Astrocyte (in vitro differentiated cells and primary cell): ENCODE results near the gene PPIL6. TPM values are rescaled to one million over a fixed set of nuclear protein-coding genes. Genes with fewer than 3 reads are reported as not detected.

Source experiments
- DNase-seq: peaks from one replicate; pipeline ENCODE4 v3.0.0-alpha.2; 2010; ENCODE audit warnings: low read depth
- FAIRE-seq: peaks from 2 replicates; lab custom pipeline; 2011; peaks lifted over from hg19 to GRCh38; lab: Jason Lieb, UNC
- H2AFZ ChIP-seq: 2 replicates; pipeline ENCODE4 v1.6.0; 2012; ENCODE audit warnings: low read depth, low read length, inconsistent platforms
- H3K27ac ChIP-seq: 2 replicates; pipeline ENCODE4 v1.5.1; 2011; ENCODE audit warnings: low read depth, low read length, inconsistent platforms
- H3K27me3 ChIP-seq: 2 replicates; pipeline ENCODE4 v1.6.0; 2011; ENCODE audit warnings: low read length, inconsistent platforms; ENCODE audit not compliant: insufficient read depth
- H3K36me3 ChIP-seq: 2 replicates; pipeline ENCODE4 v1.5.1; 2011; ENCODE audit warnings: low read length, inconsistent platforms; ENCODE audit not compliant: insufficient read depth
- H3K4me1 ChIP-seq: 2 replicates; pipeline ENCODE4 v1.5.1; 2011; ENCODE audit warnings: low read length, inconsistent platforms; ENCODE audit not compliant: insufficient read depth
- H3K4me2 ChIP-seq: 2 replicates; pipeline ENCODE4 v1.6.0; 2012; ENCODE audit warnings: low read length, inconsistent platforms
- H3K4me3 ChIP-seq: 2 replicates; pipeline ENCODE4 v1.5.1; 2011; ENCODE audit warnings: low read depth, mild to moderate bottlenecking, low read length, inconsistent platforms; ENCODE audit not compliant: insufficient read depth
- H3K79me2 ChIP-seq: 2 replicates; pipeline ENCODE4 v1.6.0; 2012; ENCODE audit warnings: mild to moderate bottlenecking, low read length, inconsistent platforms; ENCODE audit not compliant: insufficient read depth
- H3K9ac ChIP-seq: 2 replicates; pipeline ENCODE4 v1.6.0; 2012; ENCODE audit warnings: mild to moderate bottlenecking, low read length, inconsistent platforms
- H3K9me3 ChIP-seq: 2 replicates; pipeline ENCODE4 v1.5.1; 2012; ENCODE audit warnings: low read depth, mild to moderate bottlenecking, low read length, inconsistent platforms; ENCODE audit not compliant: insufficient read depth
- H4K20me1 ChIP-seq: 2 replicates; pipeline ENCODE4 v1.6.0; 2012; ENCODE audit warnings: low read length, inconsistent platforms; ENCODE audit not compliant: insufficient read depth
- H3K27ac Mint-ChIP-seq: one replicate; pipeline ENCODE4 v1.8.0; 2021; ENCODE audit warnings: mild to moderate bottlenecking, mixed read lengths; ENCODE audit not compliant: unreplicated experiment
- H3K27me3 Mint-ChIP-seq: one replicate; pipeline ENCODE4 v1.8.0; 2021; ENCODE audit warnings: low read depth, mixed read lengths; ENCODE audit not compliant: unreplicated experiment
- H3K36me3 Mint-ChIP-seq: one replicate; pipeline ENCODE4 v1.8.0; 2021; ENCODE audit warnings: low read depth, mixed read lengths; ENCODE audit not compliant: unreplicated experiment
- H3K4me1 Mint-ChIP-seq: one replicate; pipeline ENCODE4 v1.8.0; 2021; ENCODE audit warnings: low read depth, mixed read lengths; ENCODE audit not compliant: unreplicated experiment
- H3K4me3 Mint-ChIP-seq: one replicate; pipeline ENCODE4 v1.8.0; 2021; ENCODE audit warnings: mild to moderate bottlenecking, moderate library complexity, mixed read lengths; ENCODE audit not compliant: unreplicated experiment
- H3K9me3 Mint-ChIP-seq: one replicate; pipeline ENCODE4 v1.8.0; 2021; ENCODE audit warnings: mild to moderate bottlenecking, mixed read lengths; ENCODE audit not compliant: unreplicated experiment
- CTCF ChIP-seq: IDR thresholded peaks from 2 replicates; pipeline ENCODE4 v1.5.1; 2011; ENCODE audit warnings: low read depth, mild to moderate bottlenecking, inconsistent platforms, low read length, moderate library complexity; ENCODE audit not compliant: insufficient read depth
- EZH2 ChIP-seq: IDR thresholded peaks from 2 replicates; pipeline ENCODE4 v1.6.1; 2012; ENCODE audit warnings: mild to moderate bottlenecking, low read length, inconsistent platforms; ENCODE audit not compliant: insufficient read depth
- total RNA-seq: library from RNA; stranded (reverse); gene quantifications from 2 replicates; pipeline ENCODE4 v1.2.1, GENCODE V29; 2021

PPIL6 gene
- total RNA-seq, 1 donor from 2014 or later = 1.7 TPM

DNA sequence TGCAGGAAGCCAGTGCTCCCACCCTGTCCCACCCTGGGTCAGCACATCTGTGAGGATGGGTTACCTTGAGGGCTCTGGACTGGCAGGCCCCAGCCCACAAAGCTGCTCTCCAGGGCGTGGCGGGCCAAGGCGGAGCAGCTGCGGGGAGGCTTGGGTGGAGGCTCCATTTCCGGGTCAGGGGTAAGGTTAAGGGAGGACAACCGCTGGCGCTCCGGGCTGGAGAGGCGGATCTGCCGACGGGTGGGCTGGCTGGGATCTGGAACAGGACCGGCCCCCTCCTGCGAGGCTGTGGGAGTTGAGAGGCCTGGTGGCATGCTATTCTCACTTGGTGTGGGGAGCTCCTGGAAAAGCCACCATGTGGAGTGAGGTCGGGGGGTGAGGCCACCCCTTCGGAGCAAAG lies 5.6 kb upstream of the PPIL6 start:
- Histone ChIP-seq H4K20me1 (peaks cover 50% of the 10 kb centered on the region), H3K27ac (no peak overlapping the region), H3K4me2 (no peak overlapping the region), H3K79me2 (no peaks in the 10 kb centered on the region), H2AFZ (no peak overlapping the region), H3K4me1 (peaks cover 5% of the 10 kb centered on the region), H3K4me3 (no peak overlapping the region), H3K27me3 (no peaks in the 10 kb centered on the region), H3K9me3 (no peaks in the 10 kb centered on the region), H3K36me3 (peaks cover 20% of the 10 kb centered on the region), H3K9ac (no peak overlapping the region)
- Mint-ChIP-seq H3K27me3 (no peaks in the 10 kb centered on the region), H3K4me3 (no peak overlapping the region), H3K27ac (no peak overlapping the region), H3K4me1 (no peaks in the 10 kb centered on the region), H3K36me3 (peaks cover 20% of the 10 kb centered on the region), H3K9me3 (no peaks in the 10 kb centered on the region)
- no peak for DNase-seq
- no peak for TF ChIP-seq EZH2
- TF ChIP-seq CTCF = no peak
- no peak for FAIRE-seq

DNA sequence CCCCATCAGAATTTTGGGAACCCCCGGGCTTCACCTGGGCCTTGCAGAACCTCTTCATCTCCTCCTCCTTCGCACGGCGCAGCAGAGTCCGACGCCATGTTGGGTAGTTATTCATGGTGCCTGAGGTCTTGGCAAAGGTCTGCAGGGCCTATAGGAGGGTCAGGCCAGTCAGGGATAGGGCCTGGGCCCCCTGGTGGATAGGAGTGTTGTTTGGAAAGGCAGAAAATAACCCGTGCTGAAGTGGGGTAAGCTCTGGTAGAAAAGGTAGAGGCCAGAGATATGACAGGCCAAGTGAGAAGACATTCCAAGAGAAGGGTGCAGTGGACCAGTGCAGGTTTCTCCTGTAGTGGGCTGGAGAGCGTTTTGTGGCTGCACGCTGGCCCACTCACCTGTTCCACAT lies 5.0 kb upstream of the PPIL6 start:
- no peaks in the 10 kb centered on the region for H3K79me2 ChIP-seq
- H3K9me3 ChIP-seq = no peaks in the 10 kb centered on the region
- H3K4me1 Mint-ChIP-seq = no peaks in the 10 kb centered on the region
- no peak overlapping the region for H3K9ac ChIP-seq
- H3K27me3 ChIP-seq = no peaks in the 10 kb centered on the region
- H3K27me3 Mint-ChIP-seq = no peaks in the 10 kb centered on the region
- H3K4me1 ChIP-seq = peaks cover 6% of the 10 kb centered on the region
- H3K4me3 Mint-ChIP-seq = no peak overlapping the region
- DNase-seq (no peak), FAIRE-seq (no peak)
- no peak overlapping the region for H3K27ac ChIP-seq
- no peak overlapping the region for H3K4me2 ChIP-seq
- H3K27ac Mint-ChIP-seq = no peak overlapping the region
- H3K9me3 Mint-ChIP-seq = no peaks in the 10 kb centered on the region
- H3K4me3 ChIP-seq = no peak overlapping the region
- H4K20me1 ChIP-seq = peaks cover 44% of the 10 kb centered on the region
- H3K36me3 ChIP-seq = peaks cover 20% of the 10 kb centered on the region
- H2AFZ ChIP-seq = no peak overlapping the region
- peaks cover 17% of the 10 kb centered on the region for H3K36me3 Mint-ChIP-seq
- TF ChIP-seq CTCF = no peak
- TF ChIP-seq EZH2 = no peak

- no peak for DNase-seq
- H2AFZ ChIP-seq = no peak overlapping the region
- Mint-ChIP-seq H3K4me3 (no peak overlapping the region), H3K27me3 (no peaks in the 10 kb centered on the region), H3K36me3 (peaks cover 17% of the 10 kb centered on the region), H3K27ac (no peak overlapping the region), H3K4me1 (no peaks in the 10 kb centered on the region), H3K9me3 (no peaks in the 10 kb centered on the region)
- FAIRE-seq = no peak
- no peak overlapping the region for H3K9ac ChIP-seq
- peaks cover 6% of the 10 kb centered on the region for H3K4me1 ChIP-seq
- H3K27ac ChIP-seq = no peak overlapping the region
- H3K4me3 ChIP-seq = no peak overlapping the region
- H3K9me3 ChIP-seq = no peaks in the 10 kb centered on the region
- no peaks in the 10 kb centered on the region for H3K27me3 ChIP-seq
- no peak for TF ChIP-seq CTCF
- no peak for TF ChIP-seq EZH2
- peaks cover 20% of the 10 kb centered on the region for H3K36me3 ChIP-seq
- H3K79me2 ChIP-seq = no peaks in the 10 kb centered on the region
- peaks cover 27% of the 10 kb centered on the region for H4K20me1 ChIP-seq
- no peak overlapping the region for H3K4me2 ChIP-seq
Observed at GRCh38 chr6:109443425-109443950, 3.1 kb upstream of the PPIL6 start.
